K562 (cell line): ENCODE results near the gene MT1HL1. TPM values are rescaled to one million over a fixed set of nuclear protein-coding genes. Genes with fewer than 3 reads are reported as not detected.

ENCODE experiments used
- ATAC-seq: fragments of 200-7000 bp; cut with Tn5 transposase; 3 replicates; pipeline ENCODE4 v1.9.1; 2020; ENCODE audit warnings: moderate library complexity
- BruUV-seq: library from RNA; stranded (reverse); fragments of 400-500 nt; replicated peaks from 2 replicates; lab custom pipeline; 2021; lab: Mats Ljungman, UMichigan
- CTCF ChIA-PET: fragments of 300-600 bp; formaldehyde crosslinking; extraction: SDS; loops from one replicate; lab custom pipeline; 2021; ENCODE audit warnings: low intra/inter-chr PET ratio; lab: Yijun Ruan, JAX
- POLR2A ChIA-PET: fragments of 300-600, 350-650 bp; sonication (Branson Sonifier 250); formaldehyde crosslinking; extraction: SDS; loops from one replicate; lab custom pipeline; 2021; ENCODE audit warnings: antibody characterized with exemption, inconsistent platforms; lab: Yijun Ruan, JAX
- DNase-seq, 4 experiments: peaks; one replicate each; pipeline versions ENCODE4 v3.0.0 to v3.0.0-alpha.2; 2011 to 2018; ENCODE audit warnings: low spot score in 3 of 4, mixed read lengths in 3 of 4; ENCODE audit errors: extremely low read depth in 1 of 4
- FAIRE-seq: peaks from 2 replicates; lab custom pipeline; 2011; peaks lifted over from hg19 to GRCh38; lab: Jason Lieb, UNC
- H2AFZ ChIP-seq: 2 replicates; pipeline ENCODE4 v1.6.0; 2011; ENCODE audit warnings: low read depth, low read length, control low read depth, inconsistent platforms
- H3K27ac ChIP-seq: fragments of 200-600 bp; 3 replicates; pipeline ENCODE4 v1.8.0; 2011; ENCODE audit warnings: low read depth, mild to moderate bottlenecking, control low read depth, inconsistent platforms, low read length, moderate library complexity, mixed read lengths; ENCODE audit errors: extremely low read depth
- H3K27me3 ChIP-seq, 2 experiments: fragments of 300-600 bp in 1 of 2; 2 replicates in 1 of 2; 3 replicates in 1 of 2; pipeline versions ENCODE4 v1.6.0 to v1.8.0; 2011; ENCODE audit warnings: inconsistent platforms in 2 of 2, low read length in 2 of 2, mild to moderate bottlenecking in 1 of 2, mixed read lengths in 1 of 2, moderate library complexity in 1 of 2; ENCODE audit not compliant: control insufficient read depth in 2 of 2, insufficient read depth in 2 of 2
- H3K36me3 ChIP-seq: fragments of 300-600 bp; 3 replicates; pipeline ENCODE4 v1.8.0; 2011; ENCODE audit warnings: mild to moderate bottlenecking, low read length, inconsistent platforms; ENCODE audit not compliant: control insufficient read depth, insufficient read depth
- H3K4me1 ChIP-seq, 2 experiments: fragments of 200-600 bp in 1 of 2; replicated peaks in 1 of 2; 2 replicates in 1 of 2; 3 replicates in 1 of 2; pipeline versions ENCODE4 v1.5.1 to v1.8.0; 2011; ENCODE audit warnings: inconsistent platforms in 2 of 2, low read length in 2 of 2, mild to moderate bottlenecking in 1 of 2, mixed read lengths in 1 of 2, moderate library complexity in 1 of 2; ENCODE audit not compliant: control insufficient read depth in 2 of 2, insufficient read depth in 2 of 2
- H3K4me2 ChIP-seq: 2 replicates; pipeline ENCODE4 v1.6.1; 2011; ENCODE audit warnings: low read length, control low read depth, inconsistent platforms, mixed read lengths; ENCODE audit not compliant: insufficient read depth
- H3K4me3 ChIP-seq: fragments of 200-600 bp; sonication (generic), shearing (Covaris generic); 2 replicates; pipeline ENCODE4 v1.5.1; 2016; ENCODE audit warnings: control low read depth, inconsistent platforms
- H3K79me2 ChIP-seq: fragments of 200-600 bp; 3 replicates; pipeline ENCODE4 v1.8.0; 2011; ENCODE audit warnings: low read length, inconsistent platforms; ENCODE audit not compliant: control insufficient read depth, insufficient read depth
- H3K9ac ChIP-seq, 2 experiments: 2 replicates each; pipeline versions ENCODE4 v1.6.0 to v1.6.1; 2011; ENCODE audit warnings: low read depth in 2 of 2, low read length in 2 of 2, control low read depth in 1 of 2, inconsistent platforms in 1 of 2, mild to moderate bottlenecking in 1 of 2, mixed read lengths in 1 of 2; ENCODE audit not compliant: insufficient read depth in 1 of 2
- H3K9me1 ChIP-seq: one replicate; pipeline ENCODE4 v1.6.0; 2011; ENCODE audit warnings: inconsistent platforms, mild to moderate bottlenecking, low read length, moderate library complexity; ENCODE audit not compliant: control insufficient read depth, insufficient read depth
- H3K9me3 ChIP-seq: replicated peaks from 2 replicates; pipeline ENCODE4 v1.5.1; 2011; ENCODE audit warnings: low read depth, low read length, inconsistent platforms; ENCODE audit not compliant: control insufficient read depth, insufficient read depth
- H4K20me1 ChIP-seq: replicated peaks from 2 replicates; pipeline ENCODE4 v1.6.1; 2011; ENCODE audit warnings: low read length, inconsistent platforms, mixed read lengths; ENCODE audit not compliant: control insufficient read depth, insufficient read depth
- NBN ChIP-seq: fragments of 450-650 bp; IDR thresholded peaks from 2 replicates; pipeline ENCODE4 v1.6.1; 2016; ENCODE audit warnings: low read depth, mild to moderate bottlenecking
- PHB2 ChIP-seq: fragments of 450-650 bp; IDR thresholded peaks from 2 replicates; pipeline ENCODE4 v1.6.1; 2017; ENCODE audit warnings: low read depth
- RAD21 ChIP-seq, 2 experiments: fragments of 250-450 bp in 1 of 2; fragments of 450-650 bp in 1 of 2; sonication (Bioruptor Pico) in 1 of 2; formaldehyde crosslinking in 1 of 2; IDR thresholded peaks in 1 of 2; conservative IDR thresholded peaks in 1 of 2; 2 replicates each; pipeline versions ENCODE4 v1.4.0 to v1.8.0; 2020 to 2022; ENCODE audit warnings: mild to moderate bottlenecking in 2 of 2, moderate library complexity in 1 of 2
- ZNF79 ChIP-seq: fragments of 250-450 bp; sonication (Bioruptor Pico); IDR thresholded peaks from 2 replicates; pipeline ENCODE4 v1.4.0; 2020; ENCODE audit warnings: low read depth, mild to moderate bottlenecking, moderate library complexity
- WGBS: fragments of 100-300 bp; shearing (Covaris generic); methylation state at CpG from one replicate; pipeline ENCODE4 v1.1.6; 2016; ENCODE audit warnings: low coverage, mixed read lengths; ENCODE audit not compliant: insufficient coverage; ENCODE audit errors: missing lambda C conversion rate; 5-methylcytosine and 5-hydroxymethylcytosine counted together
- in situ Hi-C: fragments of 300-500 bp; cut with MboI; formaldehyde crosslinking; loops from 4 replicates; pipeline ENCODE4 v1.15.0; 2018; ENCODE audit warnings: inconsistent platforms, mixed read lengths
- intact Hi-C: fragments of 100-400 bp; cut with micrococcal nuclease; formaldehyde crosslinking; loops from 2 replicates; pipeline ENCODE4 v1.14.2; 2022
- polyA plus RNA-seq, 8 experiments: library from polyadenylated mRNA; depleted of rRNA in 4 of 8; stranded (reverse) in 5 of 8; unstranded in 3 of 8; fragments of >200 nt; fragmentation: Nextera tagmentation in 2 of 8; fragmentation: Illumina TruSeq in 1 of 8; extraction: Ambion mirVana in 2 of 8; extraction: Trizol in 1 of 8; gene quantifications; 2 replicates each; pipeline versions ENCODE4 v1.2.1 to v1.2.3, GENCODE V29; 2011 to 2014; ENCODE audit warnings: inconsistent platforms in 1 of 8, missing spikeins in 1 of 8
- total RNA-seq, 7 experiments: library from RNA; depleted of rRNA in 6 of 7; stranded (reverse); fragments of >200 nt in 6 of 7; fragmentation: Illumina TruSeq in 2 of 7; extraction: Trizol in 2 of 7; gene quantifications; 2 replicates each; pipeline versions ENCODE4 v1.2.1 to v1.2.3, GENCODE V29; 2011 to 2021; ENCODE audit warnings: low replicate concordance in 1 of 7
- TF ChIP-seq, protein P1 (sequence below): fragments of 200-800 bp; sonication (Bioruptor generic); IDR thresholded peaks from 2 replicates; pipeline ENCODE4 v1.6.1; 2016; ENCODE audit warnings: missing genetic modification characterization, missing compliant biosample characterization
- TF ChIP-seq, protein P2 (sequence below), 3 experiments: IDR thresholded peaks in 2 of 3; conservative IDR thresholded peaks in 1 of 3; 2 replicates each; pipeline ENCODE4 v1.5.1; 2011 to 2012; ENCODE audit warnings: low read length in 3 of 3, mild to moderate bottlenecking in 3 of 3, control low read depth in 2 of 3, improper control_type of control experiment in 1 of 3, inconsistent platforms in 1 of 3, low read depth in 1 of 3, mixed read lengths in 1 of 3, moderate library complexity in 1 of 3; ENCODE audit not compliant: insufficient read depth in 2 of 3

The MT1HL1 gene
- total and polyA plus RNA-seq, 9 of the 15 experiments (the other 6 are each of a cell fraction or from before 2014, with no cell fraction given) = not detected

DNA sequence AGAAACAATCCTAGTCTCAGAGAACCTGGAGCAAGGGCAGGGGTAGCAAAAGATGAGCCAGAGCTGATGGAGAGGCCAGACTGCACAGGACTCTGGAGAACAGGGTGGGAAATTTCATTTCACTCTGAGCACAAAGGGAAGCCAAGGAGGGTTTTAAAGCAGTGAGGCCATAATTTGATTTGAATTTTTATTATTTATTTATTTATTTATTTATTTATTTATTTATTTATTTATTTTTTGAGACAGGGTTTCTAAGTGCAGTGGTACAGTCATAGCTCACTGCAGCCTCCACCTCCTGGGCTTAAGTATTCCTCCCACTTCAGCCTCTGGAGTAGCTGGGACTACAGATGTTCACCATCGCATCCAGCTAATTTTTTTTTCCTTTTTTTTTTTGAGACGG lies 45.1 kb downstream of the MT1HL1 start (continued):
- TF ChIP-seq NBN = no peak
- no peak for TF ChIP-seq ZNF79 (CRISPR knock-in tag)
- TF ChIP-seq PHB2 = no peak

DNA sequence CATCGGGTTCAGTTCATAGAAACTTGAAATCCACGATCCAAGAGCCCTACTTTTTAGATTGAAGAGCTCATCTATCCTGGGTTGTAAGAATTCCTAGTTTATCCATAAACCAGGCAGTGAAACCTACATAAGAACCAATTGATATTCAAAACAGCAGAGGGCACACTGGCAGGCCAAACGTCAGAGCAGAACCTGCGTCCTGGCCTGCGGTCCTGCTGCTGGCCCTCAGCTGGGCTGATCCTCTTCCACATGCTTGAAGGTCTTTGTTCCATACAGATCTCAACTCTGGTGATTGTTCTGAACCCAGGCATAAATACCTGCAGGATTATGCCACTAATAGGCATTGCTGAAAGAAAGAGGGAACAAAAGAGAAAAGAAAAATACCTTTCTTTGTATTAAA lies 47.0 kb downstream of the MT1HL1 start:
- H3K27ac ChIP-seq = no peak overlapping the region
- H3K4me1 ChIP-seq = no peaks in the 10 kb centered on the region; a peak in 1 of 5 replicates
- no peaks in the 10 kb centered on the region for H3K36me3 ChIP-seq
- H3K9ac ChIP-seq = no peak overlapping the region
- no peak for DNase-seq
- no peaks in the 10 kb centered on the region for H3K79me2 ChIP-seq
- H2AFZ ChIP-seq = no peak overlapping the region
- FAIRE-seq = no peak
- peaks cover 7 to 46% of the 10 kb centered on the region in 2 experiments; a peak in 4 of 5 replicates for H3K27me3 ChIP-seq
- 2% methylated on average over 5 of the region's 5 CpGs for WGBS
- H3K4me2 ChIP-seq = no peak overlapping the region
- POLR2A ChIA-PET = no interaction called here
- BruUV-seq = no TSS peak
- H4K20me1 ChIP-seq = no peaks in the 10 kb centered on the region
- intact Hi-C loops = loop anchor here (2.0 to 5.0 kb wide), 2 partner anchors 204 to 350 kb away; no protein-coding TSS in a partner anchor
- H3K9me1 ChIP-seq = no peaks in the 10 kb centered on the region
- in situ Hi-C loops = no loop called here
- ATAC-seq = peak; percentile 33; the same call in 1 of the 3 replicates
- no peaks in the 10 kb centered on the region for H3K9me3 ChIP-seq
- H3K4me3 ChIP-seq = no peak overlapping the region
- CTCF ChIA-PET = interaction anchor here (1.0 kb wide), 1 partner anchor 348 kb away, joined by 3 read pairs; no protein-coding TSS in a partner anchor
- TF ChIP-seq, protein P1, sequence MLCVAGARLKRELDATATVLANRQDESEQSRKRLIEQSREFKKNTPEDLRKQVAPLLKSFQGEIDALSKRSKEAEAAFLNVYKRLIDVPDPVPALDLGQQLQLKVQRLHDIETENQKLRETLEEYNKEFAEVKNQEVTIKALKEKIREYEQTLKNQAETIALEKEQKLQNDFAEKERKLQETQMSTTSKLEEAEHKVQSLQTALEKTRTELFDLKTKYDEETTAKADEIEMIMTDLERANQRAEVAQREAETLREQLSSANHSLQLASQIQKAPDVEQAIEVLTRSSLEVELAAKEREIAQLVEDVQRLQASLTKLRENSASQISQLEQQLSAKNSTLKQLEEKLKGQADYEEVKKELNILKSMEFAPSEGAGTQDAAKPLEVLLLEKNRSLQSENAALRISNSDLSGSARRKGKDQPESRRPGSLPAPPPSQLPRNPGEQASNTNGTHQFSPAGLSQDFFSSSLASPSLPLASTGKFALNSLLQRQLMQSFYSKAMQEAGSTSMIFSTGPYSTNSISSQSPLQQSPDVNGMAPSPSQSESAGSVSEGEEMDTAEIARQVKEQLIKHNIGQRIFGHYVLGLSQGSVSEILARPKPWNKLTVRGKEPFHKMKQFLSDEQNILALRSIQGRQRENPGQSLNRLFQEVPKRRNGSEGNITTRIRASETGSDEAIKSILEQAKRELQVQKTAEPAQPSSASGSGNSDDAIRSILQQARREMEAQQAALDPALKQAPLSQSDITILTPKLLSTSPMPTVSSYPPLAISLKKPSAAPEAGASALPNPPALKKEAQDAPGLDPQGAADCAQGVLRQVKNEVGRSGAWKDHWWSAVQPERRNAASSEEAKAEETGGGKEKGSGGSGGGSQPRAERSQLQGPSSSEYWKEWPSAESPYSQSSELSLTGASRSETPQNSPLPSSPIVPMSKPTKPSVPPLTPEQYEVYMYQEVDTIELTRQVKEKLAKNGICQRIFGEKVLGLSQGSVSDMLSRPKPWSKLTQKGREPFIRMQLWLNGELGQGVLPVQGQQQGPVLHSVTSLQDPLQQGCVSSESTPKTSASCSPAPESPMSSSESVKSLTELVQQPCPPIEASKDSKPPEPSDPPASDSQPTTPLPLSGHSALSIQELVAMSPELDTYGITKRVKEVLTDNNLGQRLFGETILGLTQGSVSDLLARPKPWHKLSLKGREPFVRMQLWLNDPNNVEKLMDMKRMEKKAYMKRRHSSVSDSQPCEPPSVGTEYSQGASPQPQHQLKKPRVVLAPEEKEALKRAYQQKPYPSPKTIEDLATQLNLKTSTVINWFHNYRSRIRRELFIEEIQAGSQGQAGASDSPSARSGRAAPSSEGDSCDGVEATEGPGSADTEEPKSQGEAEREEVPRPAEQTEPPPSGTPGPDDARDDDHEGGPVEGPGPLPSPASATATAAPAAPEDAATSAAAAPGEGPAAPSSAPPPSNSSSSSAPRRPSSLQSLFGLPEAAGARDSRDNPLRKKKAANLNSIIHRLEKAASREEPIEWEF = no peak
- TF ChIP-seq, protein P2, sequence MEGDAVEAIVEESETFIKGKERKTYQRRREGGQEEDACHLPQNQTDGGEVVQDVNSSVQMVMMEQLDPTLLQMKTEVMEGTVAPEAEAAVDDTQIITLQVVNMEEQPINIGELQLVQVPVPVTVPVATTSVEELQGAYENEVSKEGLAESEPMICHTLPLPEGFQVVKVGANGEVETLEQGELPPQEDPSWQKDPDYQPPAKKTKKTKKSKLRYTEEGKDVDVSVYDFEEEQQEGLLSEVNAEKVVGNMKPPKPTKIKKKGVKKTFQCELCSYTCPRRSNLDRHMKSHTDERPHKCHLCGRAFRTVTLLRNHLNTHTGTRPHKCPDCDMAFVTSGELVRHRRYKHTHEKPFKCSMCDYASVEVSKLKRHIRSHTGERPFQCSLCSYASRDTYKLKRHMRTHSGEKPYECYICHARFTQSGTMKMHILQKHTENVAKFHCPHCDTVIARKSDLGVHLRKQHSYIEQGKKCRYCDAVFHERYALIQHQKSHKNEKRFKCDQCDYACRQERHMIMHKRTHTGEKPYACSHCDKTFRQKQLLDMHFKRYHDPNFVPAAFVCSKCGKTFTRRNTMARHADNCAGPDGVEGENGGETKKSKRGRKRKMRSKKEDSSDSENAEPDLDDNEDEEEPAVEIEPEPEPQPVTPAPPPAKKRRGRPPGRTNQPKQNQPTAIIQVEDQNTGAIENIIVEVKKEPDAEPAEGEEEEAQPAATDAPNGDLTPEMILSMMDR (IDR thresholded peaks at IDR 0.05 in 2 of 3, conservative IDR thresholded peaks at IDR 0.05 in 1 of 3; ENCODE audit: insufficient read depth in 2 of 3, low read depth in 1 of 3, low read length in 3 of 3) = 0 out of 6 replicates have a peak, but pooled peaks of 1 of the 3 experiments have one; percentile 3
- peak in 1 of 2 experiments; percentile 25; a peak in 1 of 4 replicates for TF ChIP-seq RAD21 (CRISPR knock-in tag; conservative IDR thresholded peaks at IDR 0.05 in 1 of 2, IDR thresholded peaks at IDR 0.05 in 1 of 2)
